BJ (cell line): ENCODE measurements around the gene PDIA5. TPM values are rescaled to one million over a fixed set of nuclear protein-coding genes. Genes with fewer than 3 reads are reported as not detected.

Source experiments
- CTCF ChIA-PET: fragments of 350-600 bp; formaldehyde crosslinking; extraction: SDS; loops from one replicate; lab custom pipeline; 2021; ENCODE audit warnings: antibody characterized with exemption, inconsistent platforms; lab: Yijun Ruan, JAX
- POLR2A ChIA-PET: fragments of 300-600 bp; sonication (Branson Sonifier 250); formaldehyde crosslinking; extraction: SDS; loops from one replicate; lab custom pipeline; 2021; ENCODE audit warnings: antibody characterized with exemption; lab: Charles Lee
- DNase-seq: peaks from one replicate; pipeline ENCODE4 v3.0.0-alpha.2; 2011; ENCODE audit warnings: low read depth
- H3K27me3 ChIP-seq: 2 replicates; pipeline ENCODE4 v1.6.0; 2011; ENCODE audit warnings: low read length; ENCODE audit not compliant: control insufficient read depth, insufficient read depth
- H3K36me3 ChIP-seq: 2 replicates; pipeline ENCODE4 v1.5.1; 2011; ENCODE audit warnings: low read length; ENCODE audit not compliant: control insufficient read depth, insufficient read depth
- H3K4me3 ChIP-seq: 2 replicates; pipeline ENCODE4 v1.5.1; 2011; ENCODE audit warnings: low read depth, mild to moderate bottlenecking, control low read depth, low read length
- polyA plus RNA-seq: library from polyadenylated mRNA; depleted of rRNA; stranded (reverse); fragments of >200 nt; gene quantifications from 2 replicates; pipeline ENCODE4 v1.2.3, GENCODE V29; 2011
- TF ChIP-seq, protein P1 (sequence below): IDR thresholded peaks from 2 replicates; pipeline ENCODE4 v1.5.1; 2011; ENCODE audit warnings: low read depth, mild to moderate bottlenecking, control low read depth, inconsistent platforms, low read length, moderate library complexity; ENCODE audit not compliant: insufficient read depth

Gene PDIA5
- polyA plus RNA-seq, 1 experiment: 47.3 TPM

DNA sequence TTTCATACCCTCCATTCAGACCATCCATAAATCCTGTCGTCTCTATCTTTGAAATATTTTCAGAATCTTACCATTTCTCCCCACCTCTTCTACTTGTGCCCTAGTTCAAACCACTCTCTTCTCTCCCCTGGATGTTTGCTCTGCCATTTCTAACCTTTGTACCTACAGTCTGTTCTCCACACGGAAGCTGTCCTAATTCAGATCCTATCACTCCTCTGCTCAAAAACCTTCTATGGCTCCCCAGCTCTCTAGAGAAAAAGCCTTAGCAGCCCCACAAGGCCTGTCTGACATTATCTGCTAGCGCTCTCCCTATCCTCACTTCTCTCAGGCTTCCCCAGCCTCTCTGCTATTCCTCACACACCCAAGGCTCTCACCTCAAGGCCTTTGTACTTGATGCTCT lies 34.8 kb upstream of the PDIA5 start:
- ChIA-PET CTCF (interaction anchor here (0.9 to 2.1 kb wide), 3 partner anchors 13 to 1485 kb away, joined by 3 to 5 read pairs (median 3); no protein-coding TSS in a partner anchor), POLR2A (interaction anchor here (1.2 kb wide), 1 partner anchor 91 kb away, joined by 3 read pairs; no protein-coding TSS in a partner anchor)
- TF ChIP-seq, protein P1, sequence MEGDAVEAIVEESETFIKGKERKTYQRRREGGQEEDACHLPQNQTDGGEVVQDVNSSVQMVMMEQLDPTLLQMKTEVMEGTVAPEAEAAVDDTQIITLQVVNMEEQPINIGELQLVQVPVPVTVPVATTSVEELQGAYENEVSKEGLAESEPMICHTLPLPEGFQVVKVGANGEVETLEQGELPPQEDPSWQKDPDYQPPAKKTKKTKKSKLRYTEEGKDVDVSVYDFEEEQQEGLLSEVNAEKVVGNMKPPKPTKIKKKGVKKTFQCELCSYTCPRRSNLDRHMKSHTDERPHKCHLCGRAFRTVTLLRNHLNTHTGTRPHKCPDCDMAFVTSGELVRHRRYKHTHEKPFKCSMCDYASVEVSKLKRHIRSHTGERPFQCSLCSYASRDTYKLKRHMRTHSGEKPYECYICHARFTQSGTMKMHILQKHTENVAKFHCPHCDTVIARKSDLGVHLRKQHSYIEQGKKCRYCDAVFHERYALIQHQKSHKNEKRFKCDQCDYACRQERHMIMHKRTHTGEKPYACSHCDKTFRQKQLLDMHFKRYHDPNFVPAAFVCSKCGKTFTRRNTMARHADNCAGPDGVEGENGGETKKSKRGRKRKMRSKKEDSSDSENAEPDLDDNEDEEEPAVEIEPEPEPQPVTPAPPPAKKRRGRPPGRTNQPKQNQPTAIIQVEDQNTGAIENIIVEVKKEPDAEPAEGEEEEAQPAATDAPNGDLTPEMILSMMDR: no peak
- DNase-seq: no peak
- Histone ChIP-seq H3K27me3 (peaks cover 43% of the 10 kb centered on the region), H3K4me3 (no peak overlapping the region), H3K36me3 (no peaks in the 10 kb centered on the region)

DNA sequence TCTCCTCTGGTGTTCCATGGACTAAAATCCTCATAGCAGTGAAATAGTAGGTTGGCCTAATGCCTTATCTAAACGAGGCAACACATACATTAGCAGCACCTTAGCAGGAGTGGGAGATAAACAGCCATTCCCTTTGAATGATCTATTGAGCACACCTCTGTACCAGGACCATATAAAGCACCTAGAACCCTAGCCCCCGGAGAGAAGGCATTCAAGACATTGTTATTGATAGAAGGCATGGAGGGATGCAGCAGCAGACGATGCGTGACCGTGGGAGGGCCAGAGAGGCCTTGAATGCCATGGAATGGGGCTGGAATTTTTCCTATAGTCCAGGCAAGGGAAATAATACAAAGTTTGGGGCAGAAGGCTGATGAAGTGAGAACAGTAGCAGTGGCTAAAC lies 32.7 kb upstream of the PDIA5 start:
- ChIA-PET CTCF (no interaction called here), POLR2A (no interaction called here)
- Histone ChIP-seq H3K36me3 (no peaks in the 10 kb centered on the region), H3K27me3 (peaks cover 42% of the 10 kb centered on the region), H3K4me3 (no peak overlapping the region)
- TF ChIP-seq, protein P1: no peak
- DNase-seq: no peak

DNA sequence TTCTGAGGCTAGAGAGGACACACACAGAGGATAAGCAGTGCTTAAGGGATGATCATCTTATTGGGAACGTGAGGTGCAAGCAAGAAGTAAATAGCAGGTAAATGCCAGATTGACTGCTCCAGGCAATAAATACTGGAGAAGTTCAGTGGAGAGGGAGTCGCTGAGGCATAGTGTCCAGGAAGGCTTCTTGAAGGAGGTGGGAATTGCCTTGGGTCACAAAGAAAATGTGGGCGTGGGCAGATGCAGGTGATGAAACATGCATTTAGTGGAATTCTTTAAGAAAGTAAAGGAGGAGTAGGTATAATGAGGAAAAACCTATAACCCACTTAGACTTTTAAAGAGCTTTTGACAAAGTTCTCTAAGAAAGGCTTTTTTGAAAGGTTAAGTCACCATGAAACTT lies 31.8 kb upstream of the PDIA5 start:
- TF ChIP-seq, protein P1: no peak
- ChIA-PET CTCF (interaction anchor here (0.6 kb wide), 1 partner anchor 642 kb away, joined by 5 read pairs; no protein-coding TSS in a partner anchor), POLR2A (no interaction called here)
- H3K36me3 ChIP-seq: no peaks in the 10 kb centered on the region
- no peak for DNase-seq
- no peak overlapping the region for H3K4me3 ChIP-seq
- H3K27me3 ChIP-seq: peaks cover 37% of the 10 kb centered on the region

DNA sequence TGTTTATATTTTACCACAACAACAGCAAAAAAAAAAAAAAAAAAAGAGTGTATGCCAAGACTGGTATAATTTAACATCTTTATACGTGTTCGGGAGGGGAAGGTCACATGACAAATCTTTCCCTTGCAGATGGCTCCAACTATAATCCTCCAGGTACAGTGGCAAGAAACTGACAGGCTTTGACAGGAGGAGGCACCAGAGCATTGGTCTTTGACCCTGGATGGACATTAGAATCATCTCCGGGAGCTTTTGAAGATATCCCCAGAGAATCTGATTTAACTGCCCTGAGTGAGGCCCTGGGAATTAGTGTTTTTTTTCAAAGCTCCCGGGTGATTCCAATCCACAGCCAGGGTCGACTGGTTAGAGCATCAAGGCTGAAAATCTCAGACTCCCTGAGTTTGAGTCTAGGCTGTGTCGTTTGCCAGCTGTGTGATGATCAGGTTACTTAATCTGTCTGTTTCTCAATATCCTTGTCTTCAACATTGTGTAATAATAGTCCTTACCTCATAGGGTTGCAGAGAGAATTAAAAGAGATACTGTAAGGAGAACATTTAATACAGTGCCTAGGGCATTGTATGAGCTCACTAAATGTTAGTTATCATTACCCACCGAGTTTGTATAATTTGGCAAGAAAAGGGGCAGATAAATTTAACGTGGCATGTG lies 30.3 kb upstream of the PDIA5 start:
- Histone ChIP-seq H3K4me3 (no peak overlapping the region), H3K36me3 (no peaks in the 10 kb centered on the region), H3K27me3 (peaks cover 30% of the 10 kb centered on the region)
- TF ChIP-seq, protein P1: no peak
- no peak for DNase-seq
- POLR2A ChIA-PET: no interaction called here
- CTCF ChIA-PET: interaction anchor here (0.8 to 0.9 kb wide), 2 partner anchors 9 to 94 kb away, joined by 3 read pairs; partner anchors contain the start of gene SEMA5B

DNA sequence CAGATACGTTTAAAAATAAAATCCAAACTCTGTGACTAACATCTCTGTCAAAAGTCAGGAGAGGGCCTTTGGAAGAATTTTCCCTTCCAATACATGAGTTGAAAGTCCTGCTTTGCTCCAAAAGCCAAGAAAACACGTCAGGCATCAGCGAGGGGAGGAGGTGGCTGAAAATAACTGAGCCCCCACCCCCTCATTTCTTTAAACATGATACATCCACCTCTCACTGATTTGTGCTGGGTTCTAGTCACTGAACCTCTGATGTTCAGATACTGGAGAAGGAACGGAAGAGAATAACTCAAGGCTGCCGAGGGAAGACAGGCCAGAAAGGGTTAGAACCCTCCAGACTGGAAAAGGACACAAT lies 29.8 kb upstream of the PDIA5 start:
- POLR2A ChIA-PET: no interaction called here
- CTCF ChIA-PET: interaction anchor here (0.8 to 0.9 kb wide), 2 partner anchors 9 to 95 kb away, joined by 3 read pairs; partner anchors contain the start of gene SEMA5B
- Histone ChIP-seq H3K36me3 (no peaks in the 10 kb centered on the region), H3K4me3 (no peak overlapping the region), H3K27me3 (peaks cover 31% of the 10 kb centered on the region)
- no peak for DNase-seq
- TF ChIP-seq, protein P1: no peak
